ENCODE results near the gene TOP3B.
A peak's percentile ranks its signal among the peaks of the same experiment; 100 is the strongest.
"Not testable (repeated sequence)": the region's sequence is repeated elsewhere in the genome, so short reads cannot be mapped to it uniquely, and the experiment has no call there.

TOP3B gene

GRCh38 chr22:21943571-21944448 lies 38.8 kb downstream of the TOP3B start:
- no peak for DNase-seq

- no peak for DNase-seq
Observed at GRCh38 chr22:21942407-21943343, 39.9 kb downstream of the TOP3B start.

- no peak for DNase-seq
Observed at GRCh38 chr22:21941921-21942320, 40.7 kb downstream of the TOP3B start.

- no peak for DNase-seq
Observed at GRCh38 chr22:21940521-21940920, 42.1 kb downstream of the TOP3B start.

- not testable (repeated sequence) for DNase-seq
Observed at GRCh38 chr22:21939935-21940334, 42.7 kb downstream of the TOP3B start.

GRCh38 chr22:21939461-21939913 lies 43.1 kb downstream of the TOP3B start:
- DNase-seq = no peak

GRCh38 chr22:21938906-21939305 lies 43.7 kb downstream of the TOP3B start:
- DNase-seq = no peak

GRCh38 chr22:21938071-21938822 lies 44.3 kb downstream of the TOP3B start:
- DNase-seq = peak; percentile 89

GRCh38 chr22:21937821-21938070 lies 44.8 kb downstream of the TOP3B start:
- DNase-seq = no peak

- DNase-seq = no peak
Observed at GRCh38 chr22:21937041-21937820, 45.4 kb downstream of the TOP3B start.

- DNase-seq = no peak
Observed at GRCh38 chr22:21936151-21936775, 46.3 kb downstream of the TOP3B start.

- no peak for DNase-seq
Observed at GRCh38 chr22:21933910-21934309, 48.7 kb downstream of the TOP3B start.

GRCh38 chr22:21933413-21933812 lies 49.2 kb downstream of the TOP3B start:
- DNase-seq = no peak

- DNase-seq = no peak
Observed at GRCh38 chr22:21932347-21932746, 50.2 kb downstream of the TOP3B start.

- DNase-seq = no peak
Observed at GRCh38 chr22:21931056-21931455, 51.5 kb downstream of the TOP3B start.

GRCh38 chr22:21929253-21929652 lies 53.3 kb downstream of the TOP3B start:
- no peak for DNase-seq

GRCh38 chr22:21928048-21928447 lies 54.5 kb downstream of the TOP3B start:
- no peak for DNase-seq

GRCh38 chr22:21927174-21927823 lies 55.3 kb downstream of the TOP3B start:
- no peak for DNase-seq

GRCh38 chr22:21926728-21927127 lies 55.9 kb downstream of the TOP3B start:
- no peak for DNase-seq

GRCh38 chr22:21923163-21923561 lies 59.4 kb downstream of the TOP3B start:
- DNase-seq = no peak

Data from DMS153 (cell line).